Right lobe of liver (tissue), 6 donors: Measurements from ENCODE around the gene FAAP20. TPM values are rescaled to one million over a fixed set of nuclear protein-coding genes. Genes with fewer than 3 reads are reported as not detected.

ENCODE experiments used
- ATAC-seq, 4 donors: fragments of 200-7000 bp; cut with Tn5 transposase; one replicate each; pipeline ENCODE4 v1.9.1; 2020; ENCODE audit warnings: mild to moderate bottlenecking in 4 of 4, moderate library complexity in 4 of 4
- DNase-seq, 3 donors: peaks; one replicate each; pipeline ENCODE4 v3.0.0-alpha.2; 2020
- H3K27ac ChIP-seq, 3 donors: fragments of 200-600 bp; one replicate each; pipeline ENCODE4 v1.8.0; 2022
- H3K27me3 ChIP-seq, 2 donors: fragments of 200-600 bp; one replicate each; pipeline ENCODE4 v1.8.0; 2022
- H3K36me3 ChIP-seq, 4 donors: fragments of 200-600 bp; sonication (generic) in 1 of 4; one replicate each; pipeline versions ENCODE4 v1.5.1 to v1.8.0; 2017 to 2022; ENCODE audit warnings: control low read depth in 1 of 4
- H3K4me1 ChIP-seq, 4 donors: fragments of 200-600 bp; sonication (generic) in 1 of 4; one replicate each; pipeline versions ENCODE4 v1.5.1 to v1.8.0; 2017 to 2022; ENCODE audit warnings: control low read depth in 1 of 4
- H3K4me3 ChIP-seq, 3 donors: fragments of 200-600 bp; one replicate each; pipeline ENCODE4 v1.8.0; 2022
- H3K9me3 ChIP-seq, 4 donors: fragments of 200-600 bp; sonication (generic) in 1 of 4; one replicate each; pipeline versions ENCODE4 v1.5.1 to v1.8.0; 2017 to 2022; ENCODE audit warnings: control low read depth in 1 of 4
- POLR2A ChIP-seq: fragments of 450-650 bp; IDR thresholded peaks from one replicate; pipeline ENCODE4 v1.6.1; 2017; ENCODE audit warnings: antibody characterized with exemption, mild to moderate bottlenecking
- WGBS: methylation state at CpG from one replicate; pipeline ENCODE4 v1.1.6; 2018; ENCODE audit warnings: low coverage, low lambda C conversion rate; ENCODE audit not compliant: insufficient coverage; ENCODE audit errors: missing lambda C conversion rate; 5-methylcytosine and 5-hydroxymethylcytosine counted together
- intact Hi-C, 2 donors: fragments of 100-400 bp; cut with DNase I; formaldehyde crosslinking; loops; one replicate each; pipeline versions ENCODE4 v1.11.2 to v1.14.1; 2022
- total RNA-seq, 6 experiments: library from RNA; depleted of rRNA in 2 of 6; stranded (reverse); fragments of >200 nt in 2 of 6; fragmentation: NEBNext Ultra II Directional in 3 of 6; extraction: Animal tissue kit (Norgen Biotek cat#: 25700) in 3 of 6; gene quantifications; one replicate each; pipeline versions ENCODE4 v1.1.0 to v1.2.4, GENCODE V29; 2016 to 2023
- TF ChIP-seq, protein P1 (sequence below), 4 donors: fragments of 200-600 bp in 3 of 4; fragments of 450-650 bp in 1 of 4; IDR thresholded peaks; one replicate each; pipeline versions ENCODE4 v1.5.1 to v1.8.0; 2016 to 2022; ENCODE audit warnings: antibody characterized with exemption in 4 of 4, mild to moderate bottlenecking in 2 of 4
- donor health status: DM: no; HTN: yes; CAD: no.
- donor health status: DM: no; HTN: no; CAD: no.
- donor health status: DM: no; HTN: no; CAD: no.
- donor health status: DM: no; HTN: yes; CAD: no.
- donor health status: DM: no; HTN: yes; CAD: no.

FAAP20 gene
- total RNA-seq, 6 experiments from 2014 or later = 18.9 to 26.0 (median 24.4) TPM

DNA sequence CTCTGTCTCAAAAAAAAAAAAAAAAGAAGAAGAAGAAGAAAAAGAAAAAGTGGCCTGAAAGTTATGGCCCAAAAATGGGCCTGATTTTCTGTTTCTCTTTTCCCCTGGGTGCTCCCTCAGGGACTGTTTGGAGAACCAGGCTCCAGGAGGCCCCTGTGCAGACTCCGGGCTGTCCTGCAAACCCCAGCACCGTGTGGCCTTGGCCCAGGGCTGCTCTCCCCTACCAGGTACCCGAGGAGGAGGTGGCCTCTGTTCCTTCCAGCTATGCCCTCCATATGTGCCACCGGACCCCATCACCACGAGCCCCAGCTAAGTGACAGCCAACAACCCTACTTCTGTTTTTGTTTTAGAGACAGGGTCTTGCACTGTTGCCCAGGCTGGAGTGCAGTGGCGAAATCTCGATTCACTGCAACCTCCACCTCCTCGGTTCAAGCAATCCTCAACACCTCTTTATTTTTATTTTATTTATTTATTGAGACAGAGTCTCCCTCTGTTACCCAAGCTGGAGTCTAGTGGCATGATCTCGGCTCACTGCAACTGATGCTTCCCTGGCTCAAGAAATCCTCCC is 7.5 kb upstream of the FAAP20 start:
- intact Hi-C loops = no loop called here
- Histone ChIP-seq H3K4me3 (no peak overlapping the region), H3K36me3 (no peaks in the 10 kb centered on the region), H3K27ac (no peak overlapping the region), H3K27me3 (no peaks in the 10 kb centered on the region), H3K9me3 (no peaks in the 10 kb centered on the region), H3K4me1 (peaks cover 0 to 21% (median 9%) of the 10 kb centered on the region in 4 donors)
- WGBS = 64% methylated on average over 3 of the region's 9 CpGs
- ATAC-seq (no peak), DNase-seq (no peak)
- TF ChIP-seq, protein P1, sequence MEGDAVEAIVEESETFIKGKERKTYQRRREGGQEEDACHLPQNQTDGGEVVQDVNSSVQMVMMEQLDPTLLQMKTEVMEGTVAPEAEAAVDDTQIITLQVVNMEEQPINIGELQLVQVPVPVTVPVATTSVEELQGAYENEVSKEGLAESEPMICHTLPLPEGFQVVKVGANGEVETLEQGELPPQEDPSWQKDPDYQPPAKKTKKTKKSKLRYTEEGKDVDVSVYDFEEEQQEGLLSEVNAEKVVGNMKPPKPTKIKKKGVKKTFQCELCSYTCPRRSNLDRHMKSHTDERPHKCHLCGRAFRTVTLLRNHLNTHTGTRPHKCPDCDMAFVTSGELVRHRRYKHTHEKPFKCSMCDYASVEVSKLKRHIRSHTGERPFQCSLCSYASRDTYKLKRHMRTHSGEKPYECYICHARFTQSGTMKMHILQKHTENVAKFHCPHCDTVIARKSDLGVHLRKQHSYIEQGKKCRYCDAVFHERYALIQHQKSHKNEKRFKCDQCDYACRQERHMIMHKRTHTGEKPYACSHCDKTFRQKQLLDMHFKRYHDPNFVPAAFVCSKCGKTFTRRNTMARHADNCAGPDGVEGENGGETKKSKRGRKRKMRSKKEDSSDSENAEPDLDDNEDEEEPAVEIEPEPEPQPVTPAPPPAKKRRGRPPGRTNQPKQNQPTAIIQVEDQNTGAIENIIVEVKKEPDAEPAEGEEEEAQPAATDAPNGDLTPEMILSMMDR (IDR thresholded peaks at IDR 0.05) = no peak

DNA sequence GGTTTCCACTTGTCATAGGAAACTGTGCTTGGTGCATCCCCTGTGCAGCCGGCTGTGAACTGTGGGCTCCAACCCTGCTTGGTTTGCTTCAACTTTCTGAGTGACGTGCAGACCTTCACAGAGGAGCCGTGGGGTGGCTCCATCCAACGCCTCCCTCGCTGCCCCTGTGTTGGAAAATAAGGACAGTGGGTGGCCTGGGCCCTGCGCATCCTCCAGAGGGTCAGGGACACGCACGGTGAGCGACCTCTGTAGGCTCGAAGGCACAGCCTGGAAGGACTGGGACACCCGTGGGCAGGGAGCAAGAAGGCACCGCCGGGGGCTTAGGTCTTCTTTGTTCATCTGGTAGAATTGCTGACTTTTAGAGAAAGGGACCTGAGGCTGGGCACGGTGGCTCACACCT is 6.5 kb upstream of the FAAP20 start:
- DNase-seq (no peak), ATAC-seq (no peak)
- Histone ChIP-seq H3K4me1 (peaks cover 0 to 12% (median 5%) of the 10 kb centered on the region in 4 donors), H3K9me3 (no peaks in the 10 kb centered on the region), H3K4me3 (no peak overlapping the region), H3K27ac (no peak overlapping the region), H3K36me3 (no peaks in the 10 kb centered on the region), H3K27me3 (no peaks in the 10 kb centered on the region)
- intact Hi-C loops = no loop called here
- TF ChIP-seq, protein P1 (IDR thresholded peaks at IDR 0.05) = no peak
- TF ChIP-seq POLR2A = no peak
- 100% methylated on average over 1 of the region's 14 CpGs for WGBS

DNA sequence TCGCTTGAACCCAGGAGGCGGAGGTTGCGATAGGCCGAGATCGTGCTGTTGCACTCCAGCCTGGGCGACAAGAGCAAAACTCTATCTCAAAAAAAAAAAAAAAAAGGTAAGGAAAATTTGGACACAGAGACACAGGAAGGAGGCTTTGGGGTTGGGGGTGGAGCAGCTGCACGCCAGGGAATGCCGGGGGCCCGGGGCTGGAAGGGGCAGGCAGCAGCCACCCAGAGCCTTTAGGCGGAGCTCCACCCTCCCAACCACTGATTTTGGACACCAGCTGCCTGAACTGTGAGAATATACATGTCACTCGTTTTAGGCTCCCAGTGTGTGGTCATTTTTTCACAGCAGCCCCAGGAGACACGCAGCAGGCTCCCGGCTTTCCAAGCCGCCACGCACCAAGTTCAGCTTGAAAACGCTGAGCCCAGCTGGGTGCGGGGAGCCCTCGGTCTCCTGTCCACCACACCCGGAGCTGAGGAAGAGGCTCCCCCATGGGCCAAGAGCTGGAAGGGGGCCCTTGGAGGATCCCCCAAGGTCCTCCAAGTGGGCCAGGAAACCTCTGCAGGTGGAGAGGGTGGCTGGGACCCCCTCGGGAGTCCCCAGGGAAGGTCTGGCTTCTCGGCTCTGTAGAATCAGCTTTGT is 5.9 kb upstream of the FAAP20 start:
- Histone ChIP-seq H3K36me3 (no peaks in the 10 kb centered on the region), H3K27me3 (no peaks in the 10 kb centered on the region), H3K4me3 (no peak overlapping the region), H3K27ac (no peak overlapping the region), H3K9me3 (no peaks in the 10 kb centered on the region), H3K4me1 (peaks cover 0 to 6% (median 4%) of the 10 kb centered on the region in 4 donors)
- DNase-seq (no peak), ATAC-seq (no peak)
- WGBS = 88% methylated on average over 7 of the region's 21 CpGs
- intact Hi-C loops = no loop called here
- TF ChIP-seq POLR2A = no peak
- TF ChIP-seq, protein P1 (IDR thresholded peaks at IDR 0.05) = no peak

DNA sequence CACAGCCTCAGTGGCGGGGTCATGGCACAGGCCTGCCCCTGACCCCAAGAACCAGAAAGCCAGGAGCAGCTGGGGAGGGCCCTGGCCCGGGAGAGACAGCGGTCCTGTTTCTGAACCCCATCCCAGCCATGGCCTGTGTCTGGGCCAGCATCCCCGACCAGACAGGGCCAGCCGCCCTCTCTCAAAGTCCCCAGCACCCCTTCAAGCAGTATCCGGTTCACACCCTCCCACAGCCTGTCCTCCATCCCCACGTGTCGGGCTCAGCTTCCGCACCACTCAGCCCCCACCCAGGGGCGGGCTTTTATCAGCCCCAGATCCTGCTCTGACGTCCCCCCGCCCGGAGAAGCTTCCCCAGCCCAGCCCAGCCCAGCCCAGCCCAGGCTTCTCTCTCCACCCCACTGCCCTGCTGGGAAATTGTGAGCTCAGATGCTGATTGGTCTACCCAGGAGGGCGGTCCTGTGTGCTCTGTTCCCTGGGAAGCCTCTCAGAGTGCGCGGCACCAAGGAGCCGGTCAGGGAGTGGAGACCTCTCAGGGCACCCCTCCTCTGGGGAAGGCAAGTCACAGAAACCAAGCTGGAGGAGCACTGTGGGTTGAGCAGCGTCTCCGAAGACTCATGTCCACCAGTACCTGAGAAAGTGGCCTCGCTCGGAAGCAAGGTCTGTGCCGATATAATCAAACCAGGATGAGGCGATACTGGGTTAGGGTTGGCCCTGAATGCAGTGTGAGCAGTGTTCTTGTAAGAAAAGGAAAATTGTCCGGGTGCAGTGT is 4.7 kb upstream of the FAAP20 start:
- H3K36me3 ChIP-seq = no peaks in the 10 kb centered on the region
- peaks cover 0 to 8% (median 2%) of the 10 kb centered on the region in 4 donors for H3K4me1 ChIP-seq
- WGBS = 4% methylated on average over 10 of the region's 24 CpGs
- intact Hi-C loops = loop anchor here (5.0 kb wide), 3 partner anchors 33 to 183 kb away; no protein-coding TSS in a partner anchor
- H3K9me3 ChIP-seq = no peaks in the 10 kb centered on the region
- ATAC-seq = peak; percentile 70 to 76 (median 71)
- H3K27ac ChIP-seq = peak overlapping the region; percentile 36 to 79 (median 53)
- peak; percentile 70 for TF ChIP-seq POLR2A
- TF ChIP-seq, protein P1 (IDR thresholded peaks at IDR 0.05) = no peak
- H3K27me3 ChIP-seq = no peaks in the 10 kb centered on the region
- peak overlapping the region; percentile 41 to 53 (median 49) for H3K4me3 ChIP-seq
- DNase-seq = peak; percentile 84 to 87 (median 87)
